ENCODE data around the gene EEF1AKMT1.

DNA sequence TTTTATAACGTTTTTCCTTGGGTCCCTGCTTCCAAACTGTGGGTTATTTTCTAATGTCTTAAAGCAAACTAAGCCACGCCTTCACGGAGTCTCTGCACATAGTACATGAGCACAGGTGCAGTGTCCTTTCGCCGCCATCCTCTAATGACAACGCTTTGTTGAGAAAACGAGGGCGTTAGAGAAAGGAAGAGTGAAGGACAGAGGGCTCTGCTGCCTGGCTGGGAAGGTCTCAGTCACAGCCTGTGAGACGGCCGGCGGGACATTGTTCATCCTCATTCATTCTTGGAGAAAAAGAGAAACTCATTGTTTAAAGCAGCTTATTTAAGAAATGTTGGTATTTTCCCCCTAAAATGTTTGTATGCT lies 60.8 kb downstream of the EEF1AKMT1 start:
- TF ChIP-seq, protein P1, sequence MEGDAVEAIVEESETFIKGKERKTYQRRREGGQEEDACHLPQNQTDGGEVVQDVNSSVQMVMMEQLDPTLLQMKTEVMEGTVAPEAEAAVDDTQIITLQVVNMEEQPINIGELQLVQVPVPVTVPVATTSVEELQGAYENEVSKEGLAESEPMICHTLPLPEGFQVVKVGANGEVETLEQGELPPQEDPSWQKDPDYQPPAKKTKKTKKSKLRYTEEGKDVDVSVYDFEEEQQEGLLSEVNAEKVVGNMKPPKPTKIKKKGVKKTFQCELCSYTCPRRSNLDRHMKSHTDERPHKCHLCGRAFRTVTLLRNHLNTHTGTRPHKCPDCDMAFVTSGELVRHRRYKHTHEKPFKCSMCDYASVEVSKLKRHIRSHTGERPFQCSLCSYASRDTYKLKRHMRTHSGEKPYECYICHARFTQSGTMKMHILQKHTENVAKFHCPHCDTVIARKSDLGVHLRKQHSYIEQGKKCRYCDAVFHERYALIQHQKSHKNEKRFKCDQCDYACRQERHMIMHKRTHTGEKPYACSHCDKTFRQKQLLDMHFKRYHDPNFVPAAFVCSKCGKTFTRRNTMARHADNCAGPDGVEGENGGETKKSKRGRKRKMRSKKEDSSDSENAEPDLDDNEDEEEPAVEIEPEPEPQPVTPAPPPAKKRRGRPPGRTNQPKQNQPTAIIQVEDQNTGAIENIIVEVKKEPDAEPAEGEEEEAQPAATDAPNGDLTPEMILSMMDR (conservative IDR thresholded peaks at IDR 0.05; ENCODE audit: low read depth in 2 of 2) = no peak
- no peak for TF ChIP-seq POLR2AphosphoS5 (IDR thresholded peaks at IDR 0.05; ENCODE audit: low read depth)
- no peak for TF ChIP-seq JUNB (IDR thresholded peaks at IDR 0.05; ENCODE audit: unreplicated experiment)

All from GM23338 (cell line).